ENCODE measurements around the gene ZNF836. TPM values are rescaled to one million over a fixed set of nuclear protein-coding genes. Genes with fewer than 3 reads are reported as not detected.

The ZNF836 gene
- total and polyA plus RNA-seq, 2 donors (not counting 3 experiments of a cell fraction or from before 2014, with no cell fraction given) = 2.1 to 9.3 TPM

GRCh38 chr19:52155596-52156359, 15.6 kb downstream of the ZNF836 start:
- Histone ChIP-seq H3K9me1 (replicated peaks; ENCODE audit: control insufficient read depth, extremely low read depth, insufficient read depth, low read length) (no peaks in the 10 kb centered on the region), H3K4me3 (replicated peaks in 1 of 3; ENCODE audit: insufficient read depth in 1 of 3, low read depth in 1 of 3, low read length in 3 of 3) (no peak overlapping the region), H3K27ac (ENCODE audit: insufficient read depth, low read depth, low read length) (no peak overlapping the region), H3K36me3 (ENCODE audit: control insufficient read depth in 2 of 2, extremely low read depth in 1 of 2, insufficient read depth in 2 of 2, low read length in 2 of 2) (peaks cover 0 to 8% of the 10 kb centered on the region in 2 experiments), H3K4me1 (ENCODE audit: control insufficient read depth, extremely low read depth, insufficient read depth, low read length) (no peaks in the 10 kb centered on the region), H3K9me3 (replicated peaks; ENCODE audit: control insufficient read depth, insufficient read depth, low read length) (peaks cover 16% of the 10 kb centered on the region), H3K9ac (replicated peaks; ENCODE audit: extremely low read depth, insufficient read depth, low read length) (no peak overlapping the region), H3K27me3 (ENCODE audit: control insufficient read depth in 2 of 2, insufficient read depth in 2 of 2, low read length in 2 of 2) (no peaks in the 10 kb centered on the region), H2AFZ (ENCODE audit: low read depth, low read length) (no peak overlapping the region), H4K20me1 (replicated peaks; ENCODE audit: control insufficient read depth, extremely low read depth, insufficient read depth, low read length) (no peaks in the 10 kb centered on the region), H3K4me2 (ENCODE audit: insufficient read depth, low read length) (no peak overlapping the region), H3K79me2 (ENCODE audit: control insufficient read depth, insufficient read depth, low read length) (no peaks in the 10 kb centered on the region)
- CTCF ChIA-PET = no interaction called here
- dilution Hi-C loops (cut with MboI; ENCODE audit: extremely low pct_ligation_motif_present, low sequenced_read_pairs) = no loop called here
- TF ChIP-seq MAX (IDR thresholded peaks at IDR 0.05; ENCODE audit: insufficient read depth, insufficient read length) (no peak), POLR2A (IDR thresholded peaks at IDR 0.05; ENCODE audit: low read depth, low read length) (no peak), FOS (IDR thresholded peaks at IDR 0.05; ENCODE audit: borderline replicate concordance, insufficient read depth, low read length) (no peak), POLR2AphosphoS5 (IDR thresholded peaks at IDR 0.05; ENCODE audit: insufficient read depth, low read depth, low read length) (no peak), MYC (IDR thresholded peaks at IDR 0.05; ENCODE audit: low read depth, low read length) (no peak), EZH2 (IDR thresholded peaks at IDR 0.05; ENCODE audit: borderline replicate concordance, low read depth, low read length, severe bottlenecking) (no peak), GATA2 (IDR thresholded peaks at IDR 0.05; ENCODE audit: insufficient read depth, insufficient read length, low read depth, low read length) (no peak), CTCF (IDR thresholded peaks at IDR 0.05; ENCODE audit: extremely low read depth in 1 of 2, insufficient read depth in 1 of 2, low read depth in 1 of 2, low read length in 2 of 2) (no peak)
- peak; percentile 26 for FAIRE-seq
- intact Hi-C loops (cut with micrococcal nuclease) = no loop called here
- no peak for DNase-seq (ENCODE audit: low read depth, low spot score)
- no TSS peak for BruUV-seq (replicated peaks)
- POLR2A ChIA-PET = no interaction called here

Data from endothelial cell of umbilical vein (primary cell).